ENCODE measurements around the gene CELF5. TPM values are rescaled to one million over a fixed set of nuclear protein-coding genes. Genes with fewer than 3 reads are reported as not detected.

The CELF5 gene
- total RNA-seq, 1 experiment from 2014 or later, result 2.5 TPM

DNA sequence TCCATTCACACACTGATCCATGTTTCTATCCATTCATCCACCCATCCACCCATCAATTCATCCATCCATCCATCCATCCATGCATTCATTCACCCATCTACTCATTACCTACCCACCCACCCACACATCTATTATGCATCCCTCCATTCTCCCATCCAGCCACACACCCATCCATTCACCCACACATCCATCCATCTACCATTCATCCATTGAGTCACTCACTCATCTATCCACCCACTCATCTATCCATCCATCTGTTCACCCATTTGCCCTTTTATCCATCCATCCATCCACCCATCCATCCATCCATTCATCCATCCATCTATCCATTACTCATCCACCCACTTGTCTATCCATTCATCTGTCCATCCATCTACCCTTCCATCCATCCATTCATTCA lies 30.1 kb downstream of the CELF5 start:
- Histone ChIP-seq H3K9me2 (ENCODE audit: insufficient read depth) (no peaks in the 10 kb centered on the region), H3K27ac (ENCODE audit: low read depth, low read length) (no peak overlapping the region), H3K4me2 (ENCODE audit: low read length) (no peak overlapping the region), H4K20me1 (ENCODE audit: insufficient read depth) (no peaks in the 10 kb centered on the region), H3K27me3 (ENCODE audit: insufficient read depth, low read length) (no peaks in the 10 kb centered on the region), H3K4me3 (replicated peaks in 1 of 2; ENCODE audit: low read depth in 1 of 2, low read length in 2 of 2) (no peak overlapping the region), H3K4me1 (ENCODE audit: control insufficient read depth in 1 of 2, insufficient read depth in 2 of 2, low read length in 2 of 2) (no peaks in the 10 kb centered on the region), H2AFZ (ENCODE audit: low read depth, low read length, poor library complexity, severe bottlenecking) (no peak overlapping the region), H3K79me2 (ENCODE audit: insufficient read depth, low read length) (no peaks in the 10 kb centered on the region), H3K36me3 (ENCODE audit: control insufficient read depth in 1 of 2, insufficient read depth in 2 of 2, low read length in 2 of 2) (no peaks in the 10 kb centered on the region), H3K9ac (ENCODE audit: low read length) (no peak overlapping the region), H3K9me3 (ENCODE audit: control insufficient read depth in 1 of 2, insufficient read depth in 1 of 2, low read depth in 1 of 2, low read length in 2 of 2) (peaks cover 7 to 13% of the 10 kb centered on the region in 2 experiments; a peak in 2 of 4 replicates)
- intact Hi-C loops (cut with micrococcal nuclease), result no loop called here
- TF ChIP-seq EZH2phosphoT487 (IDR thresholded peaks at IDR 0.05; ENCODE audit: borderline replicate concordance), result no peak
- no peak for ATAC-seq
- no TSS peak for BruUV-seq (replicated peaks)
- RAD21 ChIA-PET (ENCODE audit: low non-redundant PET in 1 of 2, low total read pairs in 2 of 2, uncharacterized antibody in 2 of 2, unreplicated experiment in 2 of 2), result no interaction called here
- CTCF ChIA-PET, result no interaction called here
- POLR2A ChIA-PET, result no interaction called here
- no peak for DNase-seq (ENCODE audit: low read depth, low spot score)

DNA sequence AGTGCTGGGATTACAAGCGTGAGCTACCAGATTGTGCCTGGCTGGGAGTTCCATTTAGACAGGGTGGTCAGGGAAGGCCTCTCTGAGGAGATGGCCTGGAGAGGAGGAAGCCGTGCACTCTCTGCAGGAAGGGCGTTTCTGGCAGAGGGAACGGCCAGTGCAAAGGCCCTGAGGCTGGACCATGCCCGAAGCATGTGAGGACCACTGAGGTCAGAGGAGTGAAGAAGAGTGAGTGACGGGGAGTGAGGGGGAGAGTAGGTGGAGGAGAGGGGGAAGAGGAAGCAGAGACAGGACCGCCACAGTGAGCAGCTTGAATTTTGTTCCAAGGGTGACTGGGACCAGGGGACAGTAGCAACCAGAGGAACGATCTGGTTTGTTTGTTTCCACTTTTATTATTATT lies 32.6 kb downstream of the CELF5 start:
- intact Hi-C loops (cut with micrococcal nuclease), result no loop called here
- H3K9me3 ChIP-seq (ENCODE audit: control insufficient read depth in 1 of 2, insufficient read depth in 1 of 2, low read depth in 1 of 2, low read length in 2 of 2), result peaks cover 7 to 13% of the 10 kb centered on the region in 2 experiments; a peak in 2 of 4 replicates
- H3K9ac ChIP-seq (ENCODE audit: low read length), result no peak overlapping the region
- TF ChIP-seq EZH2 (IDR thresholded peaks at IDR 0.05) (no peak), POLR2A (IDR thresholded peaks at IDR 0.05; ENCODE audit: borderline replicate concordance, extremely low read depth, insufficient read depth, insufficient read length) (no peak), FOSL1 (IDR thresholded peaks at IDR 0.05; ENCODE audit: low read depth) (no peak), ZNF274 (IDR thresholded peaks at IDR 0.05; ENCODE audit: low read depth, low read length) (no peak), ZFX (IDR thresholded peaks at IDR 0.05) (no peak), SP1 (IDR thresholded peaks at IDR 0.05; ENCODE audit: low read depth) (no peak), RAD21 (IDR thresholded peaks at IDR 0.05; ENCODE audit: low read depth) (no peak), YY1 (IDR thresholded peaks at IDR 0.05; ENCODE audit: extremely low read depth, insufficient replicate concordance, low read depth, low read length) (no peak)
- TF ChIP-seq, protein P1, sequence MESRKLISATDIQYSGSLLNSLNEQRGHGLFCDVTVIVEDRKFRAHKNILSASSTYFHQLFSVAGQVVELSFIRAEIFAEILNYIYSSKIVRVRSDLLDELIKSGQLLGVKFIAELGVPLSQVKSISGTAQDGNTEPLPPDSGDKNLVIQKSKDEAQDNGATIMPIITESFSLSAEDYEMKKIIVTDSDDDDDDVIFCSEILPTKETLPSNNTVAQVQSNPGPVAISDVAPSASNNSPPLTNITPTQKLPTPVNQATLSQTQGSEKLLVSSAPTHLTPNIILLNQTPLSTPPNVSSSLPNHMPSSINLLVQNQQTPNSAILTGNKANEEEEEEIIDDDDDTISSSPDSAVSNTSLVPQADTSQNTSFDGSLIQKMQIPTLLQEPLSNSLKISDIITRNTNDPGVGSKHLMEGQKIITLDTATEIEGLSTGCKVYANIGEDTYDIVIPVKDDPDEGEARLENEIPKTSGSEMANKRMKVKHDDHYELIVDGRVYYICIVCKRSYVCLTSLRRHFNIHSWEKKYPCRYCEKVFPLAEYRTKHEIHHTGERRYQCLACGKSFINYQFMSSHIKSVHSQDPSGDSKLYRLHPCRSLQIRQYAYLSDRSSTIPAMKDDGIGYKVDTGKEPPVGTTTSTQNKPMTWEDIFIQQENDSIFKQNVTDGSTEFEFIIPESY (IDR thresholded peaks at IDR 0.05; ENCODE audit: extremely low read depth, insufficient replicate concordance, low read length), result no peak
- TF ChIP-seq, protein P2, sequence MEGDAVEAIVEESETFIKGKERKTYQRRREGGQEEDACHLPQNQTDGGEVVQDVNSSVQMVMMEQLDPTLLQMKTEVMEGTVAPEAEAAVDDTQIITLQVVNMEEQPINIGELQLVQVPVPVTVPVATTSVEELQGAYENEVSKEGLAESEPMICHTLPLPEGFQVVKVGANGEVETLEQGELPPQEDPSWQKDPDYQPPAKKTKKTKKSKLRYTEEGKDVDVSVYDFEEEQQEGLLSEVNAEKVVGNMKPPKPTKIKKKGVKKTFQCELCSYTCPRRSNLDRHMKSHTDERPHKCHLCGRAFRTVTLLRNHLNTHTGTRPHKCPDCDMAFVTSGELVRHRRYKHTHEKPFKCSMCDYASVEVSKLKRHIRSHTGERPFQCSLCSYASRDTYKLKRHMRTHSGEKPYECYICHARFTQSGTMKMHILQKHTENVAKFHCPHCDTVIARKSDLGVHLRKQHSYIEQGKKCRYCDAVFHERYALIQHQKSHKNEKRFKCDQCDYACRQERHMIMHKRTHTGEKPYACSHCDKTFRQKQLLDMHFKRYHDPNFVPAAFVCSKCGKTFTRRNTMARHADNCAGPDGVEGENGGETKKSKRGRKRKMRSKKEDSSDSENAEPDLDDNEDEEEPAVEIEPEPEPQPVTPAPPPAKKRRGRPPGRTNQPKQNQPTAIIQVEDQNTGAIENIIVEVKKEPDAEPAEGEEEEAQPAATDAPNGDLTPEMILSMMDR (IDR thresholded peaks at IDR 0.05 in 2 of 3, conservative IDR thresholded peaks at IDR 0.05 in 1 of 3; ENCODE audit: borderline replicate concordance in 1 of 3, insufficient read depth in 1 of 3, low read depth in 2 of 3, low read length in 2 of 3), result no peak
- TF ChIP-seq, protein P3, sequence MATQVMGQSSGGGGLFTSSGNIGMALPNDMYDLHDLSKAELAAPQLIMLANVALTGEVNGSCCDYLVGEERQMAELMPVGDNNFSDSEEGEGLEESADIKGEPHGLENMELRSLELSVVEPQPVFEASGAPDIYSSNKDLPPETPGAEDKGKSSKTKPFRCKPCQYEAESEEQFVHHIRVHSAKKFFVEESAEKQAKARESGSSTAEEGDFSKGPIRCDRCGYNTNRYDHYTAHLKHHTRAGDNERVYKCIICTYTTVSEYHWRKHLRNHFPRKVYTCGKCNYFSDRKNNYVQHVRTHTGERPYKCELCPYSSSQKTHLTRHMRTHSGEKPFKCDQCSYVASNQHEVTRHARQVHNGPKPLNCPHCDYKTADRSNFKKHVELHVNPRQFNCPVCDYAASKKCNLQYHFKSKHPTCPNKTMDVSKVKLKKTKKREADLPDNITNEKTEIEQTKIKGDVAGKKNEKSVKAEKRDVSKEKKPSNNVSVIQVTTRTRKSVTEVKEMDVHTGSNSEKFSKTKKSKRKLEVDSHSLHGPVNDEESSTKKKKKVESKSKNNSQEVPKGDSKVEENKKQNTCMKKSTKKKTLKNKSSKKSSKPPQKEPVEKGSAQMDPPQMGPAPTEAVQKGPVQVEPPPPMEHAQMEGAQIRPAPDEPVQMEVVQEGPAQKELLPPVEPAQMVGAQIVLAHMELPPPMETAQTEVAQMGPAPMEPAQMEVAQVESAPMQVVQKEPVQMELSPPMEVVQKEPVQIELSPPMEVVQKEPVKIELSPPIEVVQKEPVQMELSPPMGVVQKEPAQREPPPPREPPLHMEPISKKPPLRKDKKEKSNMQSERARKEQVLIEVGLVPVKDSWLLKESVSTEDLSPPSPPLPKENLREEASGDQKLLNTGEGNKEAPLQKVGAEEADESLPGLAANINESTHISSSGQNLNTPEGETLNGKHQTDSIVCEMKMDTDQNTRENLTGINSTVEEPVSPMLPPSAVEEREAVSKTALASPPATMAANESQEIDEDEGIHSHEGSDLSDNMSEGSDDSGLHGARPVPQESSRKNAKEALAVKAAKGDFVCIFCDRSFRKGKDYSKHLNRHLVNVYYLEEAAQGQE (IDR thresholded peaks at IDR 0.05; ENCODE audit: low read depth), result no peak
- H3K79me2 ChIP-seq (ENCODE audit: insufficient read depth, low read length), result no peaks in the 10 kb centered on the region
- H3K36me3 ChIP-seq (ENCODE audit: control insufficient read depth in 1 of 2, insufficient read depth in 2 of 2, low read length in 2 of 2), result no peaks in the 10 kb centered on the region
- no peak overlapping the region for H3K27ac ChIP-seq (ENCODE audit: low read depth, low read length)
- RAD21 ChIA-PET (ENCODE audit: low non-redundant PET in 1 of 2, low total read pairs in 2 of 2, uncharacterized antibody in 2 of 2, unreplicated experiment in 2 of 2), result no interaction called here
- CTCF ChIA-PET, result no interaction called here
- no peaks in the 10 kb centered on the region for H3K27me3 ChIP-seq (ENCODE audit: insufficient read depth, low read length)
- no peaks in the 10 kb centered on the region for H3K9me2 ChIP-seq (ENCODE audit: insufficient read depth)
- no TSS peak for BruUV-seq (replicated peaks)
- no peaks in the 10 kb centered on the region for H4K20me1 ChIP-seq (ENCODE audit: insufficient read depth)
- no peaks in the 10 kb centered on the region for H3K4me1 ChIP-seq (ENCODE audit: control insufficient read depth in 1 of 2, insufficient read depth in 2 of 2, low read length in 2 of 2)
- no peak overlapping the region for H3K4me2 ChIP-seq (ENCODE audit: low read length)
- ATAC-seq (no peak), DNase-seq (ENCODE audit: low read depth, low spot score) (no peak)
- no peak overlapping the region for H3K4me3 ChIP-seq (replicated peaks in 1 of 2; ENCODE audit: low read depth in 1 of 2, low read length in 2 of 2)
- POLR2A ChIA-PET, result no interaction called here
- H2AFZ ChIP-seq (ENCODE audit: low read depth, low read length, poor library complexity, severe bottlenecking), result no peak overlapping the region

Measured in HCT116 (cell line).